ENCODE measurements around the gene IARS1.

IARS1 gene

GRCh38 chr9:92312887-92313623 lies 19.6 kb upstream of the IARS1 start:
- TF ChIP-seq, protein P1, sequence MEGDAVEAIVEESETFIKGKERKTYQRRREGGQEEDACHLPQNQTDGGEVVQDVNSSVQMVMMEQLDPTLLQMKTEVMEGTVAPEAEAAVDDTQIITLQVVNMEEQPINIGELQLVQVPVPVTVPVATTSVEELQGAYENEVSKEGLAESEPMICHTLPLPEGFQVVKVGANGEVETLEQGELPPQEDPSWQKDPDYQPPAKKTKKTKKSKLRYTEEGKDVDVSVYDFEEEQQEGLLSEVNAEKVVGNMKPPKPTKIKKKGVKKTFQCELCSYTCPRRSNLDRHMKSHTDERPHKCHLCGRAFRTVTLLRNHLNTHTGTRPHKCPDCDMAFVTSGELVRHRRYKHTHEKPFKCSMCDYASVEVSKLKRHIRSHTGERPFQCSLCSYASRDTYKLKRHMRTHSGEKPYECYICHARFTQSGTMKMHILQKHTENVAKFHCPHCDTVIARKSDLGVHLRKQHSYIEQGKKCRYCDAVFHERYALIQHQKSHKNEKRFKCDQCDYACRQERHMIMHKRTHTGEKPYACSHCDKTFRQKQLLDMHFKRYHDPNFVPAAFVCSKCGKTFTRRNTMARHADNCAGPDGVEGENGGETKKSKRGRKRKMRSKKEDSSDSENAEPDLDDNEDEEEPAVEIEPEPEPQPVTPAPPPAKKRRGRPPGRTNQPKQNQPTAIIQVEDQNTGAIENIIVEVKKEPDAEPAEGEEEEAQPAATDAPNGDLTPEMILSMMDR (IDR thresholded peaks at IDR 0.05; ENCODE audit: extremely low read depth, missing control alignments): no peak
- no peak for DNase-seq (ENCODE audit: low spot score)

DNA sequence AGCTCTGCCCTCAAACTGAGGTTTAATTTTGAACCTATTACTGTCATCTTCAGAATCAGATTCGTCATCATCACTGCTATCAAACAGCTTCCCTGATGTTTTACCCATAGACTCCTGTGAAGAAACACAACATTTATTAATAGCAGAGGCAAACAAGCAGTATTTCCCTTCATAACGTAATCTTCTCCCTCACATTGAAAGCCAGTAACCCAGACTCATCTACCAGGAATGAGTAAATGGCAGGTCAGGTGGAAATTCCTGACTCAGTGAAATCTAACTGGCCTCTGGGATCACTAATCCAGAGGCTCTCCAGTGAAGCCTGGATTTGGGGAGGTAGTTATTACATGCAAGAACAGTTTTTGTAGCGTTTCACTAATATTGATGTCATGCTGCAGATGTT lies 17.1 kb upstream of the IARS1 start:
- DNase-seq (ENCODE audit: low spot score): no peak
- TF ChIP-seq, protein P1 (IDR thresholded peaks at IDR 0.05; ENCODE audit: extremely low read depth, missing control alignments): no peak

GRCh38 chr9:92308893-92309292 lies 15.4 kb upstream of the IARS1 start:
- DNase-seq (ENCODE audit: low spot score): no peak
- TF ChIP-seq, protein P1 (IDR thresholded peaks at IDR 0.05; ENCODE audit: extremely low read depth, missing control alignments): no peak

DNA sequence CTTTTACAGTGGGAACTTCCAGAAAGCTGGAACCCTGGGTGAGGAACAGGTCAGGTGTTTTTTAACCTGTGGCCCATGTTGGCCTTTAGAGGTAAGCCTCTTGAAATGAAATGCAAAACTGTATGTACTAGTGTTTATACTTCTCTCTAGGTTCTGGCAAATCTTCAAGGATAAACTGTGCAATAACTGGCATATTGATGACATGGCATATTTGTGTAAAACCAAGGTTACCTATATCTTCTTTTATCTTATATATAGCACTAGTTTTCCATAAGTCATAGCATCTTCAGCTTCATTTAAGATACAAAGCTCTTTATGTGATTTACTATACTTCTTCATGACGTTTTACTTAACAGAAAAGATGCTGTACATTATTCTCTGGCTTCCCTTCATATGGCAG lies 7.4 kb upstream of the IARS1 start:
- DNase-seq (ENCODE audit: low spot score): no peak
- TF ChIP-seq, protein P1 (IDR thresholded peaks at IDR 0.05; ENCODE audit: extremely low read depth, missing control alignments): no peak

GRCh38 chr9:92299116-92299515 lies 5.6 kb upstream of the IARS1 start:
- TF ChIP-seq, protein P1 (IDR thresholded peaks at IDR 0.05; ENCODE audit: extremely low read depth, missing control alignments): no peak
- no peak for DNase-seq (ENCODE audit: low spot score)

DNA sequence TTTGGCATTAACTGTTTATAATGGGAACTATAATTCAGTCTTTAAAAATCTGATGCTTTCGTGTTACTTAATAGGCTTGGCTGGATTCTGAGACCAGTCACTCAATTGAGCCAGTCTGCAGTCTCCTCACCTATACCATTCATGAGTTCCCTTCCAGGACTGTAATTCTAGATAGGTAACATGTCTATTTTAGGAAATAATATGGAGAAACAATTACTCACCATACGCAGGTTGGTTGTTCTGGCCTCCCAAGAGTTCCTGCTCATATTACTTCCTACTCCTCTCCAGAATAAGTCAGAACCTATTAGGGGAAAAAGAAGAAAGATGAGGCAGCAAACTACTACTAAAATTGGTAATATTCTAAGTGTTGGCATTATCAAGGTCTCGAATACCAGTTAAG lies 4.5 kb upstream of the IARS1 start:
- no peak for DNase-seq (ENCODE audit: low spot score)
- TF ChIP-seq, protein P1 (IDR thresholded peaks at IDR 0.05; ENCODE audit: extremely low read depth, missing control alignments): no peak

DNA sequence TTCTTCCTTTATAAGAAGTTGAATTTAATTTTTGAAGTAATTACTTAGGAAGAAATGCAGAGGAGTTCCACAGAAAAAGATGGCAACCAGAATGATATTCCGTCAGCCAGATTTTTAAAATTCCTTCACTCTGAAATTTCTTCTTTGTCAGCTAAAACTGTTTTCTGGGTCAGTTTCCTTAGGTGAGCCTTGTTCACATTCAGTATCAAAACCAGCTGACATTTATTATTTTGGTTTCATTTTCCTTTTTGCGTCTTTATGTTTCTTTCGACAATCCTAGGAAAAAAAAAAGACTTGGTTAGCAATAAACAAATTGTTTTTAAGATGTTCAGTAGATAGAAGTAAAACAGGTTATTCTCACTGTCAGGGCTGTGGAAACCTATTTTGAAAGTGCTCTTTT lies 4.1 kb upstream of the IARS1 start:
- TF ChIP-seq, protein P1 (IDR thresholded peaks at IDR 0.05; ENCODE audit: extremely low read depth, missing control alignments): no peak
- no peak for DNase-seq (ENCODE audit: low spot score)

All from GM20000 (cell line).